Measurements from ENCODE around the gene ARHGAP1.

Gene ARHGAP1

DNA sequence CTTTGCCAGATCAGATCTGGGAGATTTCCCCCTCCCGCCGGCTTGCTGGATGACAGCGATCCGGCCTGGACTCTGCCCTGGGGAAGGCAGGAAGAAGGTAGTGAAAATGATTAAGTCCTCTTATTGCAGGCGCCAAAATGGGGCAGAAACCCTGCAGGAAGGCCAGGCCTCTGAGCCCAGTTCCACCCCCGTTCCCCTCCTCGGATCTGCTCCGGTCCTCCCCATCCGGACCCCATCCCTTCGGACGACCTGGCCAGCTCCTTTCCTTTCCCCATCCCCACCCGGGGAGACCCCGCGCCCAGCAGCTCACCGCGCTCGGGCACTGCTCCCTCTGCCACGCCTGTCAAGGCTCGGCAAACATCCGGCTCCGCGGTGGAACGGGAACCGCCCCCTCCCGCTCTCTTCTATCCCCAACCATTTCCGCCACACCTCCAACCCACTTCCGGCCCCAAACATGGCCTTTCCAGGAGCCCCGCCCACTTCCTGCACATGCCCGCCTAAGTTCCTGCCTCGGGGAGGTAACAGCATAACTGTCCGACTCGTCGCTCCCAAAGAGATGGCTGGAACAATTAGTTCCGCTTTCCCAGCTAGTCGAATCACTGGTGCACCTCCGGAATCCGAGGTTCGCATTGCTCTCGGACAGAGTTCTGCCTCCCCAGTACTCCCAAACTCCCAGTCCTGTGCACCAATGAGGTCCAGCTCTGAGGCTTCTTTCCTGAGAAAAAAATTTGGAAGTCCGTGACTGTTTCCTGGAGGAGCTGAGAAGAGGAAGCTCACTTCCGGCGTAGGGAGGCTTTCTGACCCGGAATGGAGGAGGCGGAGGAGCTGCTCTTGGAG is at the start of gene ARHGAP1, which contains the start of gene ZNF408:
TSS of gene ARHGAP1 (minus strand) at position 379 of the 837 bp plus-strand sequence. CDS start 4,512 bp downstream, outside the sequence.
TSS of gene ZNF408 (plus strand) at position 791 of the 837 bp plus-strand sequence. CDS start at position 808, 17 bp downstream.
- DNase-seq (ENCODE audit: low read depth in 1 of 2, low spot score in 1 of 2), result peak; percentile 89 to 100
- no peak for TF ChIP-seq JUND (IDR thresholded peaks at IDR 0.05; ENCODE audit: low read depth)
- in situ Hi-C loops (cut with HindIII; ENCODE audit: low pct_unique_long_range_greater_than_20kb, low sequenced_read_pairs), result no loop called here

DNA sequence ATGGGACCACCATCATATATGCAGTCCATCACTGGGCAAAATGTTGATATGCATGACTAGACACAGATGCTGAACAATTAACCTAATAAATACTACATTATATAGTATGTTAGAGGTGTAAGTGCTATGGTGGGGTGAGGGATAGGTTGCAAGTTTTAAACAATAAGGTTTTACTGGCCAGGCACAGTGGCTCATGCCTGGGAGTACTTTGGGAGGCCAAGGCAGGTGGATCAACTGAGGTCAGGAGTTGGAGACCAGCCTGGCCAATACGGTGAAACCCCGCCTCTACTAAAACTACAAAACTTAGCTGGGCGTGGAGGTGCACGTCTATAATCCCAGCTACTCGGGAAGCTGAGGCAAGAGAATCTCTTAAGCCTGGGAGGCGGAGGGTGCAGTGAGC is 46.7 kb upstream of the ARHGAP1 start:
- no peak for TF ChIP-seq JUND (IDR thresholded peaks at IDR 0.05; ENCODE audit: low read depth)
- in situ Hi-C loops (cut with HindIII; ENCODE audit: low pct_unique_long_range_greater_than_20kb, low sequenced_read_pairs), result no loop called here

DNA sequence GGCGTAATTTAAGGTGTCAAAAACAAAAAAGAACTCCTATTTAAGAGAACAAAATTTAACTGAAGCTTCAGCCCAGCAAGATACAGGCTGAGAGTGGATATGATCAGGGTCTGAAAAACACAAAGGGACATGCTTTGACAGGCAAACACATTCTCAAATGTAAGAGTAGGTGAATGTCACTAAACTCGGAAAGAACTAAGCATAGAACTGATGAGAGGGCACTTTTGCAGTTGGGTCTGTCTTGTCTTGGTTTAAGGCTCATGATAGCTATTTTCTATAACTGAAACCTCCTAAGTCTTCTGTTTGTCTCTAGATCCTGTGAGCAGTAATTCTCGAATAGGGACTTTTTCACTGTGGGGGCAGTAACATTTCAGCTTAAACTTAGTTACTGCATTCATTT is 45.6 kb upstream of the ARHGAP1 start:
- no peak for DNase-seq (ENCODE audit: low read depth in 1 of 2, low spot score in 1 of 2)
- in situ Hi-C loops (cut with HindIII; ENCODE audit: low pct_unique_long_range_greater_than_20kb, low sequenced_read_pairs), result no loop called here
- no peak for TF ChIP-seq JUND (IDR thresholded peaks at IDR 0.05; ENCODE audit: low read depth)

More for the DNA sequence above, 46.7 kb upstream of the ARHGAP1 start:
- DNase-seq (ENCODE audit: low read depth in 1 of 2, low spot score in 1 of 2), result no peak

DNA sequence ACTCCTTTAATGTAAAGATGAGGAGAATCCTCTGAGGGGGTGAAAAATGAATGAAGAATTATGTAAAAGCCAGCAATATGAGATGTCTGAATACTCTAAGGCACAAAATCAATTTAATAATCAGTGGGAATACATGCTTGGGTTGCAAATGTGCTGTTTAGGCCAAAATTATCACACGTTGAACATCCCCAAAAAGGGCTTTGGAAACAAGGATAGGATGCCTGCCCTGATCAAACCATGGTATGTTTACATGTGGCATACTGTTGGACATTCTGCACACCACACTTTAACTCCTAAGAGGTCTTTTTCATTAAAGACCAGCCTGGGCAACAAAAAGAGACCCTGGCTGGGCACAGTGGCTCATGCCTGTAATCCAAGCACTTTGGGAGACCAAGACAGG is 44.9 kb upstream of the ARHGAP1 start:
- TF ChIP-seq JUND (IDR thresholded peaks at IDR 0.05; ENCODE audit: low read depth), result no peak
- in situ Hi-C loops (cut with HindIII; ENCODE audit: low pct_unique_long_range_greater_than_20kb, low sequenced_read_pairs), result no loop called here
- DNase-seq (ENCODE audit: low read depth in 1 of 2, low spot score in 1 of 2), result no peak

DNA sequence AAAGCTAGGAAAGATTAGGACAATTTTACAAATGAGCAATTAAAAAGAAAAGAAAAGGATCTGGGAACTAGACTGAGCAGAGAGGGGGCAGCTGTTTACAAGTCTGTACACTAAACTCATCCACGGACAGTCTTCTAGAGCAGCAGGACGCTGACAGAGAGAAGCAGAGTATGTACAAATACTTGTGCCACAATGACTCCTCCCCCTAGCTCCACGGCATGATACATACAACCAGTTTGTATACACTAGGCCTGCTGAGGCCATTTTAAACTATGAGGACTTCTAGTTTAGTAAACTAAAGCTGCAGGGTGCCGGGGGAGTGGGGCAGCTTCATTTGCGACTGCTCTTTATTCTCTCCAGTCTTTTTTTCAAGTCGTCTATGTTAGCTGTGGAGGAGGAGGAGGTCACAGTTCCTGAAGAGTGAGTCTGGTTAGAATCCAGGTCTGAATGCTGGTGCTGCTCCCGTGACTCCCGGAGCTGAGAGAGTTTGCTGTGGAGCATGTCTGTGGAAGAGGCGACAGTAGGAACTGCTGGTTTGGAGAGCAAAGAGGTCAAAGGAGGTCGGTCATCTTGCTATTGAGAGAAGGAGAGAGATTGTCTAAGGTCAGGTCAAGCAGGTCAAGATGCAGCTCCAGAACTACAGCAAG is 43.4 kb upstream of the ARHGAP1 start:
- in situ Hi-C loops (cut with HindIII; ENCODE audit: low pct_unique_long_range_greater_than_20kb, low sequenced_read_pairs), result no loop called here
- TF ChIP-seq JUND (IDR thresholded peaks at IDR 0.05; ENCODE audit: low read depth), result no peak
- no peak for DNase-seq (ENCODE audit: low read depth in 1 of 2, low spot score in 1 of 2)

DNA sequence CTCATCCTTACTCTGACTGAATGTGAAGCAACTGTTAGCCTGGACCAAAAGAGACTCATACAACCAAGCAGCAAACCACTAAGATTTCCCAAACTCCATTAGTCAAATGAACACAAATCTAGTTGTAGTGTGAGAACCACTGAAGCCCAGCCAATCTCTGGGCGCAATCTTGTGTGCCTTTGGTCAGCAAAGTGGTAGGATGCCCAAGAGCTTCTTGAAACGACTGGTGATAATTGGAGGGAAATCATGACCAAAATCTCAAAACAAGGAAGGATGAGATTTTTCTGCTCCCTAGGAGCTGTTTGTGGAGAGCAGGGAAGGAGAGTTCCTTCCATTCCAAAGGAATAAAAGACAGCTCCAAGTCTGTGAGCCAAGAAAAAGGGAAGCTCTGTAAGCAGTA is 42.6 kb upstream of the ARHGAP1 start:
- in situ Hi-C loops (cut with HindIII; ENCODE audit: low pct_unique_long_range_greater_than_20kb, low sequenced_read_pairs), result no loop called here
- no peak for DNase-seq (ENCODE audit: low read depth in 1 of 2, low spot score in 1 of 2)
- no peak for TF ChIP-seq JUND (IDR thresholded peaks at IDR 0.05; ENCODE audit: low read depth)

DNA sequence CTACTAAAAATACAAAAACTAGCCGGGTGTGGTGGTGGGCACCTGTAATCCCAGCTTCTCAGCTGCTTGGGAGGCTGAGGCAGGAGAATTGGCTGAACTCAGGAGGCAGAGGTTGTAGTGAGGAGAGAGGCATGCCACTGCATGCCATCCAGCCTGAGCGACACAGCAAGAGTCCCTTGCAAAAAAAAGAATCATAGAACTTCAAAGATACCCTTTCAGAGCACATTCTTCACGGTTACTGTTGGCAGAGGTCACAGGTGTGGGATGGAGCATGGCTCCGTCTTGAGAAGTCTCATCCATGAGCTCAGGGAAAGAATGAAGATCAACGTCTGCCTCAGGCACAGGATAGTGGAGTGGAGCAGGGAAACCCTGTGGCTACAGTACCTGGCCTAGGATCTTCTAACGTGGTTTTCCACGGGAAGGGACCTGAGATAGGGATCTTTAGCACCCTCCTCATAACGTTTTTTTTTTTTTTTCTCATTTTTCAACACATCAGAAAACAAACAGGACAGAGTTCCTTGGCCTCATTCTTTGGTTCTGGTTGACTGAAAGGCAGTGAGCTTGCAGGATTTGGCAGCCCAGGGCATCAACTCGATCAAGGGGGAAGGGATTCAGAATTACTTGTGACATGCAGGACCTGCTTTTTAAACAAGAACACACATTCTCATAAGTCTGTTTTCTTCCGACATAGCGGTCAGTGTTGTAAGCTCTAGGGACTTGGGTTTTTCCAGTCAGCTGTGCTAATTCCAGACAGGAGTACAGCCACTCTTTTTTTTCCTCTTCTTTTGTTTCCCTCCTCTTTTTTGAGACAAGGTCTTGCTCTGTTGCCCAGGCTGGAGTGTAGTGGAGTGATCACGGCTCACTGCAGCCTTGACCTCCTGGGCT is 41.4 kb upstream of the ARHGAP1 start:
- no peak for DNase-seq (ENCODE audit: low read depth in 1 of 2, low spot score in 1 of 2)
- in situ Hi-C loops (cut with HindIII; ENCODE audit: low pct_unique_long_range_greater_than_20kb, low sequenced_read_pairs), result no loop called here
- no peak for TF ChIP-seq JUND (IDR thresholded peaks at IDR 0.05; ENCODE audit: low read depth)

DNA sequence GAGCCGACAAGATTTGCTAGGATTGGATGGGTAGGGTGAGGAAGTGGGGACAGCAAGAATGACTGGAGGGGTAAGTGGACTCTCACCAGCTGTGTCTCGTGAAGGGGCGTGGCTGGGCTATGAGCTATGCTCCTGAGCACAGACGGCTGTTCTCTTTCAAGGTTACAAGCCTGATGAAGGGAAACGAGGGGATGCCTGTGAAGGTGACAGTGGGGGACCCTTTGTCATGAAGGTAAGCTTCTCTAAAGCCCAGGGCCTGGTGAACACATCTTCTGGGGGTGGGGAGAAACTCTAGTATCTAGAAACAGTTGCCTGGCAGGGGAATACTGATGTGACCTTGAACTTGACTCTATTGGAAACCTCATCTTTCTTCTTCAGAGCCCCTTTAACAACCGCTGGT is 38.5 kb upstream of the ARHGAP1 start:
- in situ Hi-C loops (cut with HindIII; ENCODE audit: low pct_unique_long_range_greater_than_20kb, low sequenced_read_pairs), result no loop called here
- TF ChIP-seq JUND (IDR thresholded peaks at IDR 0.05; ENCODE audit: low read depth), result no peak
- no peak for DNase-seq (ENCODE audit: low read depth in 1 of 2, low spot score in 1 of 2)

DNA sequence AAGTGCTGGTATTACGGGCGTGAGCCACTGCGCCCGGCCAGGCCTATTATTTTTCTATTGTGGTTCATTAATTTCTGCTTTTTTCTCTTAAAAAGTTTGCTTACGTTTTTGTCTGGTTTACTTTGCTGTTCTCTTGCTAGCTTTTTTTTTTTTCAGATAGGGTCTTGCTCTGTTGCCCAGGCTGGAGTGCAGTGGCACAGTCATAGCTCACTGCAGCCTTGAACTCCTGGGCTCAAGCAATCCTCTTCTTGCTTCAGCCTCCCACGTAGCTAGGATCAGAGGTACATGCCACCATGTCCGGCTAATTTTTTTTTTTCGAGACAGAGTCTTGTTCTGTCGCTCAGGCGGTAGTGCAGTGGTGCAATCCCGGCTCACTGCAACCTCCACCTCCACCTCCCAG is 37.3 kb upstream of the ARHGAP1 start:
- in situ Hi-C loops (cut with HindIII; ENCODE audit: low pct_unique_long_range_greater_than_20kb, low sequenced_read_pairs), result no loop called here
- no peak for DNase-seq (ENCODE audit: low read depth in 1 of 2, low spot score in 1 of 2)
- no peak for TF ChIP-seq JUND (IDR thresholded peaks at IDR 0.05; ENCODE audit: low read depth)

DNA sequence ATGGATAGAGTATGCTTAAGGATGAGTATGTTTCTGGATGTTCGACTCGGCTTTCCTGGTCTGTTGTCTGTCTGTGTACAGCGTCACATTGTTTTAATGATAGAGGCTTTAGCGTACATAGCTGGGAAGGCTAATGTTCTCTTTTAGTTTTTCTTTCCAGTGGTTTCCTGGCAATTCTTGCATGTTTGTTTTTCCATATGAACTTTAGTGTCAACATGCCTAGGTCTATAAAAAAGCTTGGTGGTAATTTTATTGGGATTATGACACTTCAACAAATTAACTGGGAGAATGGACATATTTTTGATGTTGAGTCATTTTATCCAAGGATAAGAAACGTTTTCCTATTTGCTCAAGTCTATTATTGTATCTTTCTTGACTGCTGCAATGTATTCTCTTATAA is 36.2 kb upstream of the ARHGAP1 start:
- TF ChIP-seq JUND (IDR thresholded peaks at IDR 0.05; ENCODE audit: low read depth), result no peak
- in situ Hi-C loops (cut with HindIII; ENCODE audit: low pct_unique_long_range_greater_than_20kb, low sequenced_read_pairs), result no loop called here
- peak in 1 of 2 experiments; percentile 45 for DNase-seq (ENCODE audit: low read depth in 1 of 2, low spot score in 1 of 2)

DNA sequence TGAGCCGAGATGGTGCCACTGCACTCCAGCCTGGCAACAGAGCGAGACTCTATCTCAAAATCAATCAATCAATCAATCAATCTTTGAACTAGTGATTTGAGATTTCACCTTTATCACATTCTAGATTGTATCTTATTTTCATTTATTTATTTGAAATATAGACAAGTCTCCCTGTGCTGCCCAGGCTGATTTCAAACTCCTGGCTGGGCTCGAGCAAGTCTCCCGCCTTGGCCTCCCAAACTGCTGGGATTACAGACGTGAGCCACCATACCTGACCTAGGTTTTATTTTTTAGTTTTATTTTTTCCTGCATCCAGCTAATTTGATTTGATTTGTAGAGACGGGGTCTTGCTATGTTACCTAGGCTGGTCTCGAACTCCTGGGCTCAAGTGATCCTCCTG is 35.7 kb upstream of the ARHGAP1 start:
- DNase-seq (ENCODE audit: low read depth in 1 of 2, low spot score in 1 of 2), result no peak
- TF ChIP-seq JUND (IDR thresholded peaks at IDR 0.05; ENCODE audit: low read depth), result no peak
- in situ Hi-C loops (cut with HindIII; ENCODE audit: low pct_unique_long_range_greater_than_20kb, low sequenced_read_pairs), result no loop called here

DNA sequence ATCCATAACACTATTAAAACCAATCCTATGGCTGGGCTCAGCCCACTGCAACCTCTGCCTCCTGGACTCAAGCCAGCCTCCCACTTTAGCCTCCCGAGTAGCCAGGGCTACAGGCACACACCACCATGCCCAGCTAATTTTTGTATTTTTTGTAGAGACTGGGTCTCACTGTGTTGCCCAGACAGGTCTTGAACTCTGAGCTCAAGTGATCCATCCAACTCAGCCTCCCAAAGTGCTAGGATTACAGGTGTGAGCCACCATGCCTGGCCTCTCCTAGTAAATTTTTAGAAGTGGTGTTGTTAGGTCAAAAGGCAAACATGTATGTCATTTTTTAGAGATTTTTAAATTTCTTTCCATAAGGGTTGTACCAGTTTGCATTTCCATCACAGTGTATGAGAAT is 32.8 kb upstream of the ARHGAP1 start:
- TF ChIP-seq JUND (IDR thresholded peaks at IDR 0.05; ENCODE audit: low read depth), result no peak
- in situ Hi-C loops (cut with HindIII; ENCODE audit: low pct_unique_long_range_greater_than_20kb, low sequenced_read_pairs), result no loop called here
- DNase-seq (ENCODE audit: low read depth in 1 of 2, low spot score in 1 of 2), result no peak

Data from T47D (cell line).